ENCODE results near the gene SPATA18. TPM values are rescaled to one million over a fixed set of nuclear protein-coding genes. Genes with fewer than 3 reads are reported as not detected.
"Not testable (repeated sequence)": the region's sequence is repeated elsewhere in the genome, so short reads cannot be mapped to it uniquely, and the experiment has no call there.

Gene SPATA18
- total RNA-seq, 5 donors from 2014 or later (not counting 1 experiment from before 2014, with no cell fraction given), result 0.35 to 0.36 TPM; not detected in 3

GRCh38 chr4:52081216-52081615, 30.1 kb downstream of the SPATA18 start:
- Mint-ChIP-seq H3K4me3 (no peak overlapping the region), H3K27ac (no peak overlapping the region), H3K36me3 (no peaks in the 10 kb centered on the region), H3K9me3 (no peaks in the 10 kb centered on the region), H3K4me1 (no peaks in the 10 kb centered on the region), H3K27me3 (peaks cover 22 to 44% of the 10 kb centered on the region in 2 donors)
- no peaks in the 10 kb centered on the region for H3K36me3 ChIP-seq (ENCODE audit: control insufficient read depth in 2 of 2, extremely low read depth in 1 of 2, insufficient read depth in 1 of 2, low read length in 1 of 2)
- CTCF ChIA-PET, result no interaction called here
- no peaks in the 10 kb centered on the region for H3K9me3 ChIP-seq
- no peak for DNase-seq
- H3K27me3 ChIP-seq (replicated peaks in 1 of 2; ENCODE audit: control insufficient read depth in 2 of 2, extremely low read depth in 1 of 2, insufficient read depth in 2 of 2, low read length in 1 of 2), result peaks cover 4 to 7% of the 10 kb centered on the region in 2 experiments
- H3K27ac ChIP-seq (ENCODE audit: low read length), result no peak overlapping the region
- H3K4me1 ChIP-seq (ENCODE audit: control insufficient read depth in 1 of 2, extremely low read depth in 1 of 2, insufficient read depth in 2 of 2, low read length in 2 of 2), result no peaks in the 10 kb centered on the region
- POLR2A ChIA-PET, result no interaction called here
- H3K4me3 ChIP-seq (ENCODE audit: control insufficient read depth in 1 of 2, extremely low read depth in 1 of 2, low read length in 1 of 2), result no peak overlapping the region
- no peak for ATAC-seq (replicated peaks in 1 of 4)

- H3K4me1 Mint-ChIP-seq; POLR2A ChIA-PET; ATAC-seq (replicated peaks in 1 of 4); DNase-seq; H3K27ac Mint-ChIP-seq; H3K9me3 Mint-ChIP-seq; H3K36me3 ChIP-seq (ENCODE audit: control insufficient read depth in 2 of 2, extremely low read depth in 1 of 2, insufficient read depth in 1 of 2, low read length in 1 of 2); H3K27ac ChIP-seq (ENCODE audit: low read length); H3K4me3 Mint-ChIP-seq; H3K36me3 Mint-ChIP-seq; H3K9me3 ChIP-seq; CTCF ChIA-PET; H3K4me3 ChIP-seq (ENCODE audit: control insufficient read depth in 1 of 2, extremely low read depth in 1 of 2, low read length in 1 of 2); H3K4me1 ChIP-seq (ENCODE audit: control insufficient read depth in 1 of 2, extremely low read depth in 1 of 2, insufficient read depth in 2 of 2, low read length in 2 of 2); H3K27me3 ChIP-seq (replicated peaks in 1 of 2; ENCODE audit: control insufficient read depth in 2 of 2, extremely low read depth in 1 of 2, insufficient read depth in 2 of 2, low read length in 1 of 2): not testable (repeated sequence)
- peaks cover 19 to 27% of the 10 kb centered on the region in 2 donors for H3K27me3 Mint-ChIP-seq
- WGBS (ENCODE audit: insufficient coverage), result no CpG with 5 or more reads among the region's 1 CpG
These were observed 35.3 kb downstream of the SPATA18 start for GRCh38 chr4:52086425-52086824.

GRCh38 chr4:52091801-52092200, 40.7 kb downstream of the SPATA18 start:
- ChIA-PET CTCF (no interaction called here), POLR2A (no interaction called here)
- Mint-ChIP-seq H3K9me3 (peaks cover 0 to 3% (median 0%) of the 10 kb centered on the region in 3 donors), H3K27ac (no peak overlapping the region), H3K4me3 (no peak overlapping the region), H3K36me3 (no peaks in the 10 kb centered on the region), H3K4me1 (no peaks in the 10 kb centered on the region), H3K27me3 (peaks cover 12 to 17% of the 10 kb centered on the region in 2 donors)
- ATAC-seq (replicated peaks in 1 of 4) (no peak), DNase-seq (no peak)
- Histone ChIP-seq H3K9me3 (no peaks in the 10 kb centered on the region), H3K27ac (ENCODE audit: low read length) (no peak overlapping the region), H3K27me3 (replicated peaks in 1 of 2; ENCODE audit: control insufficient read depth in 2 of 2, extremely low read depth in 1 of 2, insufficient read depth in 2 of 2, low read length in 1 of 2) (peaks cover 0 to 7% of the 10 kb centered on the region in 2 experiments), H3K4me3 (ENCODE audit: control insufficient read depth in 1 of 2, extremely low read depth in 1 of 2, low read length in 1 of 2) (no peak overlapping the region), H3K4me1 (ENCODE audit: control insufficient read depth in 1 of 2, extremely low read depth in 1 of 2, insufficient read depth in 2 of 2, low read length in 2 of 2) (no peaks in the 10 kb centered on the region), H3K36me3 (ENCODE audit: control insufficient read depth in 2 of 2, extremely low read depth in 1 of 2, insufficient read depth in 1 of 2, low read length in 1 of 2) (no peaks in the 10 kb centered on the region)
- WGBS (ENCODE audit: insufficient coverage), result 59% methylated on average over 5 of the region's 5 CpGs

GRCh38 chr4:52093466-52093865, 42.4 kb downstream of the SPATA18 start:
- WGBS (ENCODE audit: insufficient coverage), result no CpG with 5 or more reads among the region's 1 CpG
- ATAC-seq (replicated peaks in 1 of 4) (no peak), DNase-seq (no peak)
- Histone ChIP-seq H3K4me1 (ENCODE audit: control insufficient read depth in 1 of 2, extremely low read depth in 1 of 2, insufficient read depth in 2 of 2, low read length in 2 of 2) (no peaks in the 10 kb centered on the region), H3K27me3 (replicated peaks in 1 of 2; ENCODE audit: control insufficient read depth in 2 of 2, extremely low read depth in 1 of 2, insufficient read depth in 2 of 2, low read length in 1 of 2) (peaks cover 0 to 7% of the 10 kb centered on the region in 2 experiments), H3K9me3 (no peaks in the 10 kb centered on the region), H3K4me3 (ENCODE audit: control insufficient read depth in 1 of 2, extremely low read depth in 1 of 2, low read length in 1 of 2) (no peak overlapping the region), H3K27ac (ENCODE audit: low read length) (no peak overlapping the region), H3K36me3 (ENCODE audit: control insufficient read depth in 2 of 2, extremely low read depth in 1 of 2, insufficient read depth in 1 of 2, low read length in 1 of 2) (no peaks in the 10 kb centered on the region)
- ChIA-PET POLR2A (no interaction called here), CTCF (no interaction called here)
- Mint-ChIP-seq H3K27ac (no peak overlapping the region), H3K36me3 (no peaks in the 10 kb centered on the region), H3K4me1 (no peaks in the 10 kb centered on the region), H3K9me3 (no peaks in the 10 kb centered on the region), H3K4me3 (no peak overlapping the region), H3K27me3 (peaks cover 16 to 22% of the 10 kb centered on the region in 2 donors)

- DNase-seq (no peak), ATAC-seq (replicated peaks in 1 of 4) (no peak)
- peaks cover 12 to 15% of the 10 kb centered on the region in 2 donors for H3K27me3 Mint-ChIP-seq
- H3K4me3 Mint-ChIP-seq, result no peak overlapping the region
- POLR2A ChIA-PET, result no interaction called here
- CTCF ChIA-PET, result no interaction called here
- no peaks in the 10 kb centered on the region for H3K36me3 Mint-ChIP-seq
- Histone ChIP-seq H3K4me3 (ENCODE audit: control insufficient read depth in 1 of 2, extremely low read depth in 1 of 2, low read length in 1 of 2) (no peak overlapping the region), H3K9me3 (no peaks in the 10 kb centered on the region), H3K27me3 (replicated peaks in 1 of 2; ENCODE audit: control insufficient read depth in 2 of 2, extremely low read depth in 1 of 2, insufficient read depth in 2 of 2, low read length in 1 of 2) (peaks cover 0 to 7% of the 10 kb centered on the region in 2 experiments), H3K27ac (ENCODE audit: low read length) (no peak overlapping the region), H3K36me3 (ENCODE audit: control insufficient read depth in 2 of 2, extremely low read depth in 1 of 2, insufficient read depth in 1 of 2, low read length in 1 of 2) (no peaks in the 10 kb centered on the region), H3K4me1 (ENCODE audit: control insufficient read depth in 1 of 2, extremely low read depth in 1 of 2, insufficient read depth in 2 of 2, low read length in 2 of 2) (no peaks in the 10 kb centered on the region)
- H3K4me1 Mint-ChIP-seq, result no peaks in the 10 kb centered on the region
- H3K9me3 Mint-ChIP-seq, result no peaks in the 10 kb centered on the region
- WGBS (ENCODE audit: insufficient coverage), result 83% methylated on average over 2 of the region's 8 CpGs
- H3K27ac Mint-ChIP-seq, result no peak overlapping the region
These were observed 43.5 kb downstream of the SPATA18 start for GRCh38 chr4:52094376-52095145.

GRCh38 chr4:52095374-52095773, 44.3 kb downstream of the SPATA18 start:
- Mint-ChIP-seq H3K27ac (no peak overlapping the region), H3K27me3 (peaks cover 11 to 15% of the 10 kb centered on the region in 2 donors), H3K4me1 (no peaks in the 10 kb centered on the region), H3K9me3 (no peaks in the 10 kb centered on the region), H3K36me3 (no peaks in the 10 kb centered on the region), H3K4me3 (no peak overlapping the region)
- no CpG with 5 or more reads among the region's 1 CpG for WGBS (ENCODE audit: insufficient coverage)
- Histone ChIP-seq H3K4me3 (ENCODE audit: control insufficient read depth in 1 of 2, extremely low read depth in 1 of 2, low read length in 1 of 2) (no peak overlapping the region), H3K36me3 (ENCODE audit: control insufficient read depth in 2 of 2, extremely low read depth in 1 of 2, insufficient read depth in 1 of 2, low read length in 1 of 2) (no peaks in the 10 kb centered on the region), H3K27ac (ENCODE audit: low read length) (no peak overlapping the region), H3K27me3 (replicated peaks in 1 of 2; ENCODE audit: control insufficient read depth in 2 of 2, extremely low read depth in 1 of 2, insufficient read depth in 2 of 2, low read length in 1 of 2) (peaks cover 0 to 7% of the 10 kb centered on the region in 2 experiments), H3K9me3 (no peaks in the 10 kb centered on the region), H3K4me1 (ENCODE audit: control insufficient read depth in 1 of 2, extremely low read depth in 1 of 2, insufficient read depth in 2 of 2, low read length in 2 of 2) (no peaks in the 10 kb centered on the region)
- ATAC-seq (replicated peaks in 1 of 4), result no peak
- DNase-seq, result no peak
- POLR2A ChIA-PET, result no interaction called here
- CTCF ChIA-PET, result no interaction called here

- no peak overlapping the region for H3K27ac Mint-ChIP-seq
- ChIA-PET CTCF (no interaction called here), POLR2A (no interaction called here)
- no peaks in the 10 kb centered on the region for H3K36me3 ChIP-seq (ENCODE audit: control insufficient read depth in 2 of 2, extremely low read depth in 1 of 2, insufficient read depth in 1 of 2, low read length in 1 of 2)
- H3K9me3 ChIP-seq, result no peaks in the 10 kb centered on the region
- ATAC-seq (replicated peaks in 1 of 4) (no peak), DNase-seq (no peak)
- no peak overlapping the region for H3K4me3 ChIP-seq (ENCODE audit: control insufficient read depth in 1 of 2, extremely low read depth in 1 of 2, low read length in 1 of 2)
- no peaks in the 10 kb centered on the region for H3K4me1 Mint-ChIP-seq
- no peak overlapping the region for H3K27ac ChIP-seq (ENCODE audit: low read length)
- peaks cover 9 to 11% of the 10 kb centered on the region in 2 donors for H3K27me3 Mint-ChIP-seq
- H3K4me3 Mint-ChIP-seq, result no peak overlapping the region
- H3K36me3 Mint-ChIP-seq, result no peaks in the 10 kb centered on the region
- no peaks in the 10 kb centered on the region for H3K9me3 Mint-ChIP-seq
- peaks cover 0 to 7% of the 10 kb centered on the region in 2 experiments for H3K27me3 ChIP-seq (replicated peaks in 1 of 2; ENCODE audit: control insufficient read depth in 2 of 2, extremely low read depth in 1 of 2, insufficient read depth in 2 of 2, low read length in 1 of 2)
- H3K4me1 ChIP-seq (ENCODE audit: control insufficient read depth in 1 of 2, extremely low read depth in 1 of 2, insufficient read depth in 2 of 2, low read length in 2 of 2), result no peaks in the 10 kb centered on the region
These were observed 44.9 kb downstream of the SPATA18 start for GRCh38 chr4:52096048-52096447.
